GM18498 (cell line): ENCODE results near the gene CFAP251.
"Not testable (repeated sequence)": the region's sequence is repeated elsewhere in the genome, so short reads cannot be mapped to it uniquely, and the experiment has no call there.

ENCODE experiments used
- ATAC-seq: cut with Tn5 transposase; IDR thresholded peaks from one replicate; pipeline ENCODE4 v1.9.1; 2021; ENCODE audit warnings: mild to moderate bottlenecking, moderate library complexity; ENCODE audit not compliant: unreplicated experiment

CFAP251 gene

DNA sequence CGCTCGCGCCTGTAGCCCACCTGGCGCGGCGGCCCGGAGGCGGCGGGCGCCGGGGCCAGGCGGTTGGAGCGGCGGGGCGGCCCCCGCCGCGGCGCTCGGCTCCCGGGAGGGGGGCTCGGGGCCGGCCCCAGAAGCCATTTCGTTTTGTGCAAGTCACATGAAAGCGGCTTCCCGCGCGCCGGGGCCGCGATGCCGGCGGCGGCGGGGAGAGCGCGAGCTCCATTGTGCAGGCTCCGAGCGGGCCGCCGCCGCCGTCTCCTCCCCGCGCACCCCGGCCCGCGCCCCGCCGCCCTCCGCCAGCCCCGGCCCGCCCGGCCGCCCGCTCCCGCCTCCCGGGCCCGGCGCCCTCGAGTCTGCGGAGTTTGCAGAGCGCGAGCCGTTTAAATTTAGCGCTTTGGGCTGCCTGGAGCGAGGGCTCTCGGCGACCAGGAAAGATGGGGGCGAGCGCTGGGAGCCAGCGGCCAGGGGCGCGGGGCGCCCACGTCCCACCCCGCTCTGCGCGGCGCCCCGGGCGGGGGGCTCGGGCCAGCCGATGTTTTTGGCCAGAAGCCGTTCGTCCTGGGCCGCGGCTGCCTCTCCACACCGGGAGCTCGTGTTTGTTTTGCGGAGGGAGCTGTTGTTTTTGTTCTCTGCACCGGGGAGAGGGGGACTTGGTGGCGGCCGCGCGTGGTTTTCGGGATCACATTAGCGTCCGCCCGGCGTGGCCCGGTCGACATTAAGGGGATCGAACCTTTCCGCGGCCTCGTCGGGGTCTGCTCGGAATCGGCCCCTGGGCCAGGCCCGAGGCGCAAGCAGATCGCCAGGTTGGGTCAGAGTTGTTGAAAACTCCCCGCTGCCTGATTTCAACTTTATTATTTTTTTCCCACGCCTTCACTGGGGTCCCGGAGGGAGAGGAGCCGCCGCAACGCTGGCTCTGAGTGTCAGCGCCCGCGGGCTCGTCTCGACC, 104.3 kb downstream of the CFAP251 start:
- ATAC-seq: peak; percentile 24

DNA sequence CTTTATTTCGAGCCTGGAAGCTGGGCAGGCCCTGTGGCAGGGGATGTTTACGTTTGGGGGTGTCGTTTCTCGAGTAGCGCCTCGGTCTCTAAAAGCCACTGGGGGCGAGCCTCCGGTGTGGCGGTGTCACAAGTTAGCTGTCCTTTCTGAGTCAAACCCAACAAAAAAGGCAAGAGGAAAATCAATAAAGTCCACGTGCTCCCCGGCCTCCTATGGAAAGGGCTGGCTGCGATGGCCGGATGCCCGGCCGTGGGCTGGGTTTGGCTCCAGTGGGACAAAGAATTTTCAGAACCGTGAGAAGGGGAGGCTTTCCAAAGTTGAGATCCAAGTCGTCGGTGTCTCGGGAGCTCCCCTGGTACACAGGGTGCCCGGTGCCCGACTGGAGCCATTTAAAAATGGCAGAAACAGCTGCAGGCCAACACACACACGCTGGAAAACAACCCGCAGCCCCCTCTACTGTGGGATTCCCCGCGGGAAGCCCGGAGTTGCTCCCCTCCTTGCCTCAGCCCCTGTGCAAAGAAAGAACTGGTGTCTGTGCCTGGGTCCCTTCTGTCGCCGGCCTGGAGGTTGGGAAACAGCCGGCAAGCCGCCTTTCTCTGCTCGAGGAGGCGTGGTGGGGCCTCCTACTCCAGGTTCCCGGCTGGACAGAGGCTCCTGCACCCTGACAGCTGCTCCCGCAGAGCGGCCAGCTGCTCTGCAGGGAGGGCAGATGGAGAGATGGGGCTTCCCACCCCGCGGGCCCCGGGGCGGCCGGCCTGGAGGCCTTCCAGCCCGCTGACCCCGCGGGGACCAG, 105.1 kb downstream of the CFAP251 start:
- ATAC-seq: no peak

DNA sequence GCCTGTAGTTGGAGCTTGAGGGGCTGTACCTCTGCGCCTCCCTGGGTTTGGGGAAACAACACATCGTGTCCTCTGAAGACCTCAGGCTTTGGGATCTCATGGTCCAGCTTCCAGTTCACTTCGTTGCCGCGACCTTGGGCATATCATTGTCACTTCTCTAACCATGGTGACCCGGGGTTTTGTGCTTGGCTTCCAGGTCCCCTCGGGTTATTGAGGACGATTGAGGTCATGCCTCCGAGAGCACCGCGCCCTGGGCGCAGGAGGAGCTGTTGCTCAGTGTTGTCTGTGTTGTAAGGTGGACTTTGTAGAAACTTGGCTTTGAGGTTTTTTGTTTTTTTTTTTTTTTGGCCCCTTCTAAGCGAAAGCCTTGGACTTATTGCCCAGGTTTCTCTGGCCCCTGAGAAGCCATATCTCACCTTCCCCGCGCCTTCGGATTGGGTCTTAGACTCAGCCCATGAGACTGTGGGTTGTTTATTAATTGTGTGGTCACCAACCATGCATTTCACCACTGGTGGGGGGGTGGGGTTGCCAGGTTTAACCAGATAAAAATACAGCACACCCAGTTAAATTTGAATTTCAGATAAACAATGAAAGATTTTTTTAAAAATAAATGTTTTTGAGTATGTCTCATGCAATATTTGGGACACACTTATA, 105.9 kb downstream of the CFAP251 start:
- ATAC-seq: no peak

- ATAC-seq: no peak
Observed at GRCh38 chr12:122026706-122027333, 108.4 kb downstream of the CFAP251 start.

DNA sequence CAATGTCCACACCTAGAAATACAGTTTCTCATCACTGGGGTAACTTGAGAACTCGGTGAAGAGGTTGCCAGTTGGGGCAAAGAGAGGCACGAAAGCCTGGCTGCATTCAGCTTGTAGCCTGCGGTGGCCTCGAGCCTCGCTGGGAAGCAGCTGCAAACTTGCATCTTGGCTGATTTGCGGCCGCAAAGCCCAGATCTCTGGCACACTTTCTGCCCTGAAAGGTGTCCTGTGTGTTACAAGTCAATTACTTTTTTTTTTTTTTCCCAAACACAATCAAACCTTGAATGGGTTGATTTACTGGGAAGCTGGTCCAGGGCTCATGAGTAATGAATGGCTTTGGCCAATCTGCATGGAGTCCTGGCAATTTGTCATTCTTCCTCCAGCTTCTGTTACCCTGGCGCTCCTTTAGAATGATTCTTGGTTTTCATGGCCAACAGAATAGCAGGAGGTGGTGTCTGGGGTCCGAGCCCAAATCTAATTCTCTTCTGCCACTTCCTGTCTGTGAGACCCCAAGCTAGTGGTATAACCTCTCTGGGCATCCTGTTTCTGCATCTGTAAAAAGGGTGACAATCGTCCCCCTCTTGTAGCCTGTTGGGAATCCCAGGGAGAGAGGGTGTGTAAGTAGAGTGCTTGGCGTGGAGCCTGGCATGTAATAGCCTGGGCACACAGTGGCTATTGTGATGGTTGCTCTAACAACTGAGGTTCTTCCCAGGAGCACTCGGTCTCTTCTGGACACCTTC, 109.9 kb downstream of the CFAP251 start:
- ATAC-seq: no peak

DNA sequence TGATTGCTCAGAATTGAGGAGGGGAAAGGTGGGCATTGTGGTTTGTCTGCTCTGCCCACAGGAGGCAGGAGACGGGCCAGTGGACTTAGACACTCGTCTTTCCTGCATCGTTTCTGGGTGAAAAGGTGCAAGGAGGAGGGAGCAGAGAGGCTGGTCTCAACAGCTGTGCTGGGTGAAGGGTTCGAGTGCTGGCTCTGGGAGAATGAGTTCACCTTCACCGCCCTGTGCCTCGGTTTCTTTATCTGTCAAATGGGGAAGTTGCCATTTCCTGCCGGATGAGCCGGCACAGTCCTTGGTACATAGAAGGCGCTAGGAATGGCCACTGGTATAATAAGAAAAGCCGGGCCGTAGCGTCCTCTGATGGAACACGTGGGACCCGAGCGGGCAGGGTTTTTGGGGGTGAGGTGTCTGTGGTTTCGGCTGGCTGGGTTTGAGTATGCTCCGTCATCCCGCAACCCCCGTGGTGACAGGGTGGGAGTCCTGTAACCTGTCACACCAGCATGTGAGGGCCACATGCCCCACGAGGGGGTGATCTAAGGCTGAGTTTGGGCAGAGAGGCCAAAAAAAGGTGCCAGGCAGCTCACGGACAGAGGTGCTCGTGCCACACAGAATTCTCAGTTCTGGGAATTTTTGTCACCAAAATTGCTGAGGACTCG, 110.6 kb downstream of the CFAP251 start:
- peak; percentile 68 for ATAC-seq

DNA sequence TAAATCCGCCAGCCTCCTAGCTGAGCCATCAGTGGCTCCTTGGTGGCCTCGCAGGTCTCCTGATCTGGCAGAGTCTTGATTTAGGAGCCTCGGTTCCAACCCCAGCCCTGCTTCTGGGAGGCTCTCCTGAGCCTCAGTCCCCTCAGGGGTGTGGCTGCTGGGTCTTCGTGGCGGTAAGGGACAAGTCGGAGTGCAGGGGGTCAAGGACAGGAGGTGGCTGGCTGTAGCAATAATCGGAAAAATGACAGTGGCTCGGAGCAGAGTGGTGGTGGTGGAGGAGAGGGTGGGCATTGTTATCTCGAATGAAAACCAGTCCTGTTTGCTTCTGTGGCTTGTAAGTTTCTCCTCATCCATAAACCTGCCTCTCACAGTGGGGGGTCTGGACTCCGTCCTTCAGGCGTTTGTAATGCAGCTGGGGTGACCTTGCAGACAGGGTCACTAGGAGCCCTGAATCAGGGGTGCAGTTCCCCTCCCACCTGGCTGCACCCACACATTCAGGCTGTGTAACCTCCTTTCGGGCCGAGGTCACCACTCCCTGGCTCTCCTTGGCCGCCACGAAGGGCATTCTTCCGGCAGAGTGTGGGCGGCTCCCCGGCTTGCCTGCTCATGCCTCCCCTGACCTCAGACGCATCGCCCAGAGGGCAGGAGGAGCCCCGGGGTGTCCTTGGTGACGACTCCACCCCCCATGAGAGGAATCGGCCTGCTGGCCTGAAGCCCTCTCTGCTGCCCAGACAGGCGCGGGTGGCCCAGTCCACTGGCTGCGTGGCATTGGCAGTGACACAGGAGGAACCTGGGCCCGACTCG, 111.4 kb downstream of the CFAP251 start:
- ATAC-seq: no peak

GRCh38 chr12:122030424-122031035, 112.1 kb downstream of the CFAP251 start:
- no peak for ATAC-seq

DNA sequence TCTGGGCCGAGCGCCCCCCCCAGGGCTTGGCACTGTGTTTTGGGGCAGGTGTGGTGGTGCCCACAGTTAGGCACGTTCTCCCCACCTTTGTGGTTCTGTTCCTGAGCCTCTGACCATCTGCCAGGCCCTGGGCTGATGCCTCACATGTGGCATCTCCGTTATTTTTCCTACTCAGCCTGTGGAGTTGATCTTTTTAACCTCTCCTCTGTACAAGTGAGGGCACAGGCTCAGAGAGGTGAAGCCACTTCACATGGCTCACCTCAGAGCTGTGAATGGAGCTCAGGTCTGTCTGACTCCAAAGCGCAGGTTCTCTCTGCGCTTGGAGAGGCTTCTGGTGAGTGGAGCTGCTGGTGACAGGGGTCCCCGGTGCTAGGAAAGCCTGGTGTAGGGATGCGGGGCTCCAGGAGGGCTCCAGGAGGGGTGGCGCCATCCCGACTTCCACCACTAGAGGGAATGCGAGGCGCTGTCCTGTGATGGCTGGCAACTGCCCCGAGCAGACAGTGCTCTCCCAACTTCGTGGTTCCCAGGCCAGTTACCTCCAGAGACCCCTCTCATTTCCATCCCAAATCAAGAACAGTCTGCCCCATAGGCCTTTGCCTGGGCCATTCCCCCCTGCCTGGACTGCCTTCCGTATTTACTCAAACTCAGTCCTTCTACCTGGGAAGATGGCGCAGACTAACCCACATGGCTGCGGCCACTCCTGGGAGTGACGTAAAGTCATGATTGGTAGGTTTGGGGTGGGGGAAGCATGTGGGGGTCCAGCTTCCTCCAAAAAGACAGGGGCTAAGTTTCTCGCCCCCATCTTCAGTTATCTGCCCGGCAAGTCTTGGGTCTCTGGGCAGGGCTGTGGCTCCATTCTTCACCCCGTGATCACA, 113.2 kb downstream of the CFAP251 start:
- no peak for ATAC-seq

DNA sequence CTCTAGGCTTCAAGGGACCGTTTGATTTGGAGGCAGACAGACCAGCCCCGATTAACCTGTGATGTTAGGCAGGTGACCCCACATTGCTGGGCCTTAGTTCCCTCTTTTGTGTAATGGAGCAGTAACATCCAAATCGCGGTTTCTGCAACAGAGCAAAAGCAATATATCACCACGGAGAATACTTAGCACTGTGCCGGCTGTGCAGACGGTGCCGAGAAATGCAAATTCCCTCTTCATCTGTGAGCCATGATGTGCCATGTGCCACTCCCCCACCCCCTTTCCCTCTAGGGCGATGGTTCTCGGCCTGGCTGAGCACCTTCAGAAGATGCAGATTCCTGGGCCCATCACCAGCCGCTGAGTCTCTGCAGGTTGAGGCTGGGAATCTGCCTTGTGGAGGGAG, 114.2 kb downstream of the CFAP251 start:
- ATAC-seq: no peak

DNA sequence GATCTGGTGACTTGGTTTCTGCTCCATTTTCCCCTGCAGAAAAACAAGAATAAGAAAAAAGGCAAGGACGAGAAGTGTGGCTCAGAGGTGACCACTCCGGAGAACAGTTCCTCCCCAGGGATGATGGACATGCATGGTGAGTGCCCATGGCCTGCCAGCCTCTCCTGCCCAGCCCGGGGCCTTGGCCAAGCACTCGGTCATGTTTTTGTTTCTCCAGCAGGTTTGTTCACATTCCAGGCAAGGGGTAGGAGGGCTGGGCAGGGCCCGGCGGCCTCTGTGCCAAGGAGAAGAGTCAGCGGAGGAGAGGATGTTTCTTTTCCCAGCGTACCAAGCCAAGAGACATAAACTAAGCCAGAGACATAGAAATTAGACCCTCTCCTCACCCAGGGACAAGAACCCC, 116.9 kb downstream of the CFAP251 start:
- no peak for ATAC-seq

DNA sequence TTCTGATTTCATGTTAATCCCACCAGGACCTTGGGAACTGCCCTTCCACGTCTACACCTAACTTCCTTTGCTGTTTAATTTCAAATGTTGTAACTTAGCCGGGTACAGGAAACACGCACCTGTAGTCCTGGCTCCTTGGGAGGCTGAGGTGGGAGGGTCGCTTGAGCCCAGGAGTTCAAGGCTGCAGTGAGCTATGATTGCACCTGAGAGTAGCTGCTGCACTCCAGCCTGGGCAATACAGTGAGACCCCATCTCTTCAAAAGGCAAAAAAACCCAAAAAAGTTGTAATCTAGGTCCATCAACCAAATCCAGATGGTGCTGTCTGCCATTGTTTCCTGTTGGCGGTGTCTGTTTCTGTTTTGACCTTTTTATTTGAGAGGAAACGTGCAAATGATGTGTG, 117.8 kb downstream of the CFAP251 start:
- no peak for ATAC-seq

- ATAC-seq: no peak
Observed at GRCh38 chr12:122040579-122041386, 122.4 kb downstream of the CFAP251 start.

DNA sequence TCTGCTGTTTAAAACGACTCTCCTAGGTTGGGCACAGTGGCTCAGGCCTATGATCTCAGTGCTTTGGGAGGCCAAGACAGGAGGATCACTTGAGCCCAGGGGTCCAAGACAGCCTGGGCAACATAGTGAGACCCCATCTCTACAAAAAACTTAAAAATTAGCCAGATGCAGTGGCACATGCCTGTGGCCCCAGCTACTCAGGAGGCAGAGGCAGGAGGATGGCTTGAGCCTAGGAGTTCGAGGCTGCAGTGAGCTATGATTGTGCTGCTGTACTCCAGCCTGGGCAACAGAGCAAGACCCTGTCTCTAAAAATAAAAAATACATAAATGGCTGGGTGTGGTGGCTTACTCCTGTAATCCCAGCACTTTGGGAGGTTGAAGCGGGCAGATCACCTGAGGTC, 123.1 kb downstream of the CFAP251 start:
- not testable (repeated sequence) for ATAC-seq

GRCh38 chr12:122042910-122043309, 124.5 kb downstream of the CFAP251 start:
- no peak for ATAC-seq

GRCh38 chr12:122043476-122043875, 125.1 kb downstream of the CFAP251 start:
- ATAC-seq: no peak

- ATAC-seq: no peak
Observed at GRCh38 chr12:122045262-122045661, 126.9 kb downstream of the CFAP251 start.
